Activated T-cell treated with anti-CD3 and anti-CD28 coated beads for 24 hours (primary cell): ENCODE results near the gene DDX39B.

ENCODE experiments used
- DNase-seq: peaks from one replicate; pipeline ENCODE4 v3.0.0-alpha.2; 2020; ENCODE audit warnings: low read depth

Gene DDX39B

GRCh38 chr6:31483392-31483791 lies 58.4 kb downstream of the DDX39B start:
- no peak for DNase-seq

- no peak for DNase-seq
Observed at GRCh38 chr6:31480574-31480973, 61.2 kb downstream of the DDX39B start.
